NCI-H1105 (cell line): ENCODE results near the gene AUTS2.

ENCODE experiments used
- DNase-seq: peaks from one replicate; lab custom pipeline; 2025; lab: John Stamatoyannopoulos, UW

The AUTS2 gene

DNA sequence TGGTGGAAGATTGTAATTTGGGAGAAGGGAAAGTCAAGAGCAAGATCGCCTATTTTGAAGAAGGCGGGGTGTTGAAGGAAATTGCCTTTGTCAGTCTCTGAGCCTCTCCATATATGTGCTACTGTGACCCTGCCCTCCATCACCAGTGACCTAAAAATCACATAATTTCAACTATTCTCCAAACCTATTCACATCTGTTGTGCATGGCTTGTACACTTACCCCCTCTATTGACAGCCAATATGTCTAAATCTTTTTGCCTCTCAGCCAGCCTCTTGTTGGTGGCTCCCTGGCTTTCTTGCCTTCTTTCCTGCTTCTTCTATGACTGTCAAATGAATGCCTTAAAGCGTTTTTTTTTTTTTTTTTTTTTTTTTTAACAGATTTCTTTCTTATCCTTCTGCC is 295.6 kb downstream of the AUTS2 start:
- DNase-seq, result no peak

DNA sequence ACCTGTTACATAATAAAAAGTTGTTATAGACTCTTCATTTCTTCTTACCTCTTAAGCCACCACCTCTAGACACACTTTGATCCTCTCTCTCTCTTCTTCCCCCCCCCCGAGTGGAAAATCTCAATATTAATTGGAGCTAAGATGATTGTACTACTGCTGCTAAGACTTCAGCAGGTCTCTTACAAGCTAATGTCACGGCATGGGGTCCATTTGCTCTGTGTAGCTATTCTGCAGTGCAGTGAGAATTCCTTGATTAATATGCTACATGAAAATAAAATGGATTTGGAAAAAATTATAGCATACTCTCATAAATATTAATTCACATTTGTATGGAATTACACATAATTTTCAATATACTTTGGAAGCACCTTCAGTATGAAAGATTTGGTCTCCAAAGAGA is 297.2 kb downstream of the AUTS2 start:
- DNase-seq, result no peak

DNA sequence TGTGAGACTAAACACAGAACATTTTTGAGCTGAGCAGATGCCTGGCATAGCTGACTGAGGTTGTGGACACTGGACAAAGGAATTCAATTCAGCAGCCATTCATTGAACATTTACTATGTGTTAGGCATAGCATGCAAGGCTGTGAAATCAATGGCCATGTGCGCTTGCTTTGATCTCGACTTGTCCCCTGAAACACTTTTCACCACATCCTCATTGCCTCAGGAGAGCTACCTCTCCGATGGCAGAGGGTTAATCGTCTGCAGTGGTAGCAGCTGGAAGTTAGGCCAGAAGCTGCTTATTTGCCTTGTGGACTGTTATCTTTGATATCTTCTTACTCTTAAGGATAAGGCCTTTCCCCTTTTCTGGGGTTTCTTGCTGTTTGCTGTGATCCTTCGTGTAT is 297.8 kb downstream of the AUTS2 start:
- no peak for DNase-seq

DNA sequence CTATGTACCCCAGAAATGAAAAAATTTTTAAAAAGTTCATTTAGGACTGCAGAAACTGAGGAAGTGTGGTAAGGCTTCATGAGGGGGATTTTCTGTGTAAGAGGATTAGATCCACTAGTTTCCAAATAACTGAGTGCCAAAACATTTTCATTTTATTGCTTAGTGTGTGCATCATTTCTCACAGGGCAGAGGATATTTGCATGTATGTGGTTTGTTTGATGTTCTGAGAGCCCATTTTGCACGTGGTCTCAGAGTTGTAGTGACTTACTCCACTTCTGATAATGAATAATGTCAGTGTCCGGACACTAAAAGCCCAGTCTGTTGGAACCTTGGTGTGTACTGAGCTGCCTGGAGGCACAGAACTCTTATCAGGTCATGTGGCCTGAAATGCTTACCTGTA is 299.9 kb downstream of the AUTS2 start:
- DNase-seq, result no peak

DNA sequence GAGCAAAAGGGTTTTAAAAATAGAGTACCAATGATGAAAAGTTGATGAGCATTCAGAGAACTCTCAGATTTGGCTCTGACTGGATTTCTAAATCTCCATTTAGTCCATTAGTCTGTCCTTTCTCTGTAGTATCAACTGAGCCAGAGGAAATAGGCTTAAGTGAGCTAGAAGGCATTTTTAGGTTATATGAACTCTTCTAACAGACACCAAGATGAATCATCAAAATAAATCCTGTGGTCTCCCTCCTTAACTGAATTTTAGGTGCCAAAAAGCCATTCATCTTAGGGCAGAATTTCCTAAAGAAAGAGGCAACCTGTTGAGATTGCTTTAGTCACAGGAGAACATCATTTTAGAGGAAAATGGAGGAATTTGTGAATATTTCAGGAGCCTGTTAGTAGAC is 305.1 kb downstream of the AUTS2 start:
- DNase-seq, result no peak

DNA sequence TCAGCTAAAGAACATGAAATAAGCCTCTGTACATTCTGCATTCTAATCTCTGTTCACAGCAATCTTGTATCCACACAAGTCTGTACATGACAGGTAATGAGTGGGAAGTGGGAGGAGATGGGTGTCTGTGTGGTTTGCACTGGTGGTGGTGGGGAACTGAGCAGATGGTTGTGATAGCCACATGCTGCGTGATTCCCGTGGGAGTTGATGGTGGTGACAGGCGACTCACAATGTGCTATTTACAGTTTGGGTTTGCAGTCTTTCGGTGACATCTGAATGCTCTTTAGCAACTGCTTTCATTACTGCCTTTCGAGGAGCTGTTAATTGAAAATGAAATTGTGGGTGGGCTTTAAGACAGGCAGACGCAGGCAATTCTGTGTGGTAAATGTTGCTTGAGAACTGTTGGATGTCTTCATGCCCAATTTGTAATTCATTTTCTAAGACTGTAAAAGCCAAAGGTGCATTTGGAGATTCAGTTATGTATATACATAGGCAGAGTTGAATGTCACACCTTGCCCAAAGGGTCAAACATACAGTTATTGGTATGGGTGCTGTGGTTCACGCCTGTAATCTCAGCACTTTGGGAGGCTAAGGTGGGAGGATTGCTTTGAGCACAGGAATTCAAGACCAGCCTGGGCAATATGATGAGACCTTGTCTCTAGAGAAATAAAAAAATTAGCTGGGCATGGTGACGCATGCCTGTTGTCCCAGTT is 308.2 kb downstream of the AUTS2 start:
- no peak for DNase-seq

DNA sequence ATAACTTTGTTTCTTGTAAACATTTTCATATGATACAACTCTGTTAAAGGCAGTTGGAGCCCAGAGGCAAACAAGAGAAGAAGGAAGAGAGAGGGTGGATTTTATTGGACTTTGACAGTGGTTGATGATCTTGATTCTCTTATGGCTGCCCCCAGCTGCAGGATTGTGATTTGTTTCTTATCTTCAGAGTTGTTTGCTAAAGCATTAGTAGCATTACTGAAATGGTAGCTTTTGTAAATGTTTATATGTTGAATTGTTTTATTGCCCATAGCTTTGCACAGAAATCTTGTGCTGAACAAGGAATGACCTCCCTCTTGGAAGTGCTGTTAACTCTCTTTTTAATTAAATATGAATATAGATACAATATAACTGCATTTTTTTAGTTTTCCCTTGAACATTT is 309.4 kb downstream of the AUTS2 start:
- no peak for DNase-seq

DNA sequence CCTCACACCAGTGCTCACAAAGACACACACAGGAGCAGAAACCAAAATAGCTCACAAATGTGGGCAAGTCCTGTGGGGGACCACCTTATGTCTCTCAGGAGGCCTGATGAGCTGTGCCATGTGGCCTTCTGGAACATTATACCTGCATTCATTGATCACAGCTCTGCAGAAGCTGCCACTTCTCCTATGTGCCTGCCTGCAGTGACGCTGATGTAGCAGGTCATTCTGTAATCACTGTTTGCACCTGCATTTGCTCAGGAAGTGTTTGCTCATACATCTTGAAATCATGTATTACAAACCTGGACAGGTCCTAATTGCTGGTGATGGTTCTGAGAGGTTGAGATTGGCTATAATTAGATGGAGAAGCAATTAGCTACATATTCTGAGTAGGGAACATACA is 310.2 kb downstream of the AUTS2 start:
- peak; percentile 65 for DNase-seq

DNA sequence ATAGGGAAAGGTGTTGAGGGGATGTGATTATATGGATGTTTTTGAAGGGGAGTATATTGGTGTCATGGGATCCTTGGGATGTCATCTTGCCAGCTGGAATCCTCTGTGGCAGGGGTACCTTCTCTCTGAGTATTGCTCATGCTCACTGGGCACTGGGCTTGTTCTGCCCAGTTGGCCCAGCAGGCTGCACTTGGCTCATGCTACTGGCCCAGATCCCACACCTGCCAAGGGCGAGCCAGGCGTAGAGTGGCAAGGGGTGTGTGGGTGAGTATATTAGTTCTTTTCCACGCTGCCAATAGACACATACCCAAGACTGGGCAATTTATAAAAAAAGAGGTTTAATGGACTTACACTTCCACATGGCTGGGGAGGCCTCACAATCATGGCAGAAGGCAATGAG is 311.9 kb downstream of the AUTS2 start:
- no peak for DNase-seq

DNA sequence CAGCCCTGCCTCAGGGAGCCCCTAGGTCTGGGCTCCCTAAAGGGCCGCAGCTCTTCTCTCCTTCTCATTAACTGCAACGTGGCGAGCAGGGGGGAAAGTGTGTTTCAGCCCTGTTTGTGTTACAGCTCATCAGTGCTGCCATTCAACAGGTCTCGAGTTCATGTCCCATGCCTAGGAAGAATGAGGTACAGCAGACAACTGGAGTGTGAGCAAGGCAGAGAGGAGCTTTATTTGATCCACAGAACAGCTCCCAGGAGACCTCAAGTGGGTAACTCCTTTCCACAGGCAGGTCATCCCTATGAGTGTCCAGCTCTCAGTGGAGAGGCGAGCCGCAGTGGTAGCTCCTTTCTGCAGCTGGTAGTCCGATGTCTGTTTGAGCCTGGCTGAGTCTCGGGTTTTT is 313.1 kb downstream of the AUTS2 start:
- DNase-seq, result no peak

DNA sequence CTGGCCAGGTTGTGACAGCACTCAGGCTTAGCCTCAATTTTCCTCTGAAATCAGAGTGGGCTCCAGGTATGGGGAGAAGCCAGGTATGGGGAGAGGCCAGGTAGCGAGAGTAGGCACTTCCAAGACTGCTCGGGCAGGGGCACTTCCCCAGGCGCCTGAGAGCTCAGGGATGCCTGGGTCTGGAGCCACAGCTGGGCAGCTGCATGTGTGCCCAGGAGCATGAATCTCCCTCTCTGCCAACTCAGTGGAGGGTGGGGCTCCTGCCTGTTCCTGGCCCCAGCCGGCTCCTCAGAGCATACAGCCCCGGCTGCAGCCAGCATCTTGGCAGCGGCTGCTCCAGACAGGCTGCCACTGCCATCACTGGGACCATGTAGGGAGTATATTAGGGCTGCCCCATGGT is 313.9 kb downstream of the AUTS2 start:
- DNase-seq, result no peak

DNA sequence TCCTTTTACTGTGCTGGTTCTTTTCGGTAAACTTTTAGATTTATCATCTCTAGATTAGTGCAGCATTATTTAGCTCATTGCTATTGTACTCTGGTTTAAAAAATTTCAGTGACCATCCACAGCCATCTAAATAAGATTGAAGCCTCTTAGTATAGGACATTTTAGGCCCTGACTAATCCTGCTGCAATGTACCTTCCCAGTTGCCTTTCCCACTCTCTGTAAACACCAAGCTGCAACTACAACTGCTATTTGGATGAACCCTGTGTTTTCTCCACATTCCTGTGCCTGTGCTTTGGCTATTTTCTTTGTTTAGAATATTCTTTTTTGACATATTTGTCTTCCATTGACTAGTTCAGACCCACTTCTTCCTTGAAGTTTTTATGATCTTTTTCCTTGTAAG is 314.6 kb downstream of the AUTS2 start:
- DNase-seq, result no peak

DNA sequence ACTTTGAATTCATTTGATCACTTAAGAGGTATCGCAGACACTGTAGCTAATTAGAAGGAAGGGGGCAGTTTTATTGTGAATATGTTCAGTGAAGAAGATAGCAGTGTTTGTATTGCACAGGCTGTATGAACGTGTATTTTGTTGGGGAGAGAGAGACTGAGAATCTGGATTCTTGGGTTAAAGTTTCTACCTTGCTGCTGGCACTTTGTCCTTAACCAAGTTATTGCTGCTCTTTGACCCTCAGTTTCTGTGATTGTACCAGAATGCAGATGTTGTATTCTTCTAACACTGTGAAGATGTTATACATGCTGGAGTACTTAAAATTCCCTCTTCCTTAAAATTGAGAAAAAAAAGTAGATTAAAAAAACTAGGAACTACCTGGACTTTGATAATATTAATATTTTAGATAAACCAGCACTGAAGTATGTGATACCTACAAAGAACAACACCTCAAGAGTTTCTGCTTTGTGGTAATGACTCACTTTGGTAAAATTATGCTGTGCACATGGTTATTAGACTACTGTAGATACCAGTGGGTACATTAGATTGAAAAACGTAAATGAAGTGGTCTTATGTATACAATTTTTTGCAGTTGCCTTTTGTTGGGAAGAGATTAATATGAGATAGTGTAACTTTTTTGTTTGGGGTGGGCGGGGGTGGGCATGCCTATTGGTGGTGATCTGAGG is 321.3 kb downstream of the AUTS2 start:
- DNase-seq, result no peak

DNA sequence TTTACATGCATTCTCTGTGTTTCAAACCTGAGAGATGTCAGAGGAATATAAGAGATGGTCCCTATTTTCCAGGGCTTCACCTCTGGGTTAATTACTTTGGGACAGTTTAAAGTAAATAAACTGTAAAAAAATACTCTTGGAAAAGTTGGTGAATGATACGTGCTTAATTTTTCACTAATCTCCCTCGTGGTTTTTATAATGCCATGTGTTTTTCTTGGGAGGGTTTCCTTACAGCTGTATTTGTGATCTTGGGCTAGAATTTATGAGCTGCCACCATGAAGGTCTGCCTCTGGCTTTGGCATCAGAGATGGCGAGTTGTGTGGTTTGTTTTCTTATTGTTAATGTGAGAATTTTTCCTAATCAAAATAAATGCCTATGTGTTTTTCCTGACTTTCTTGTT is 322.5 kb downstream of the AUTS2 start:
- DNase-seq, result no peak

DNA sequence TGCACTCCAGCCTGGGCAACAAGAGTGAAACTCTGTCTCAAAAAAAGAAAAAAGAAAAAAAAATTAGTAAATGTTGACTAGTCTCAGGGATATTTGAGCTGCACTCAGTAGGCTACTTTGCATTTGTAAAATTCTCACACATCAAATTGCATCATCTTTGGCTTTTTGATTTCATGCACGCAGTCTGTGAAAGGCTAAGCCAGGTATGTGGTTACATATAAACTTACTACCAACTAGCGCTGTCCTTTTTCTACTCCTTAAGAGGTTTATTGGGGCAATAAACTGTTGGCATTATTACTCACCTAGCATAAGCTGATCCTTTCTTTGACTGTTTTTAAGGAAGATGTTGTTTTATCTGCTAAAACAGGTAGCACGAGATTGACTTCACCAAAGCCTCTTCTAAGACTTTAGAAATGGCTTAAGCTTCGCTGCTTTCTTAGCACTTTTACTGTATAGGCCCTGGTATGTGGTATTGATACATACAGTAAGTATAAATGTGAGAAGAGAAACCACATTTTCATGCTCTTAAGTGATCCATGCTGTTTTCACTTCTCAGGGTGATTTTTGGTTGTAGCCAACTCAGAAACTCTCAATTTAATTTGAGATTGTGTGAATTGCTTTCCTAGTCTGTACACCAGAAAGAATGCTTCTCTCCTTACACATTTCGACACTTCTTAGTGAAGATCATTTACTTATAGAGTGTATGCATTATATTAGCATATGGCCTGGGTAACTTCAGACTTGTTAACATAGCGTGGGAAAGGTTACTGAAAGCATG is 323.9 kb downstream of the AUTS2 start:
- DNase-seq, result no peak

DNA sequence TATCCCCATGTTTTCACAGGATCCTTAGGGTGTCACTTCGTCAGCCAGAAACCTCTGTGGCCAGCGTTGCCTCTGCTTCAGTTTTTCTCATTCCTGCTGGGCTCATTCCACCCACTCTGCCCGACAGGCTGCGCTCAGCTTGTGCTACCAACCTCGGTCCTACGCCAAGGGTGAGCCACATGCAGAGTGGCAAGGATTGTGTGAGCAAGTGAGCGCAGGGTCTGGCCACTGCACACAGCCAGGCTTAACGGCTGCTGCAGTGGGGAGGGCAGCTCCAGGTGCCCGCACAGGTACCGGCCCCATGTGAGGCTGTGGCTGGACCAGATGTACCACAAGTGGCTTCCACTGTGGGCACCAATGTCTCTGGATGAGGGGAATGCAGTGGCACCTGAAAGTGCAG is 329.2 kb downstream of the AUTS2 start:
- DNase-seq, result no peak

DNA sequence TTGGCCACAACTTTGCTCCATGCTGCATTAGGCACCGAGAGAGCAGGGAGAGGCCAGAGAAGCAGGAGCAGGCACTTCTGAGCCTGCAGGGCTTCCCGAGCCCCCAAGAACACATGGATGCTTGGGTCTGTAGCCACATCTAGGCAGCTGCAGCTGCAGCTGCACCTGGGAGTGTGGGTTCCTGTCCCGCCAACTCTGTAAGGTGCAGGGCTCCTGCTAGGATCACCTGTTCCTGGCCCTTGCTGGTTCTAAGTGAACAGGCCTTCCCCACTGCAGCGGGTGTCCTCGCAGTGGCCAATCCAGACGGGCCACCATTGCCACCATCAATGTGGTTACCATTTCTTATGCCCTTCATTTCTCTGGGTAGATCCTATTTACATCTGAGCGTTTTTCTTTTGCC is 330.3 kb downstream of the AUTS2 start:
- DNase-seq, result no peak

DNA sequence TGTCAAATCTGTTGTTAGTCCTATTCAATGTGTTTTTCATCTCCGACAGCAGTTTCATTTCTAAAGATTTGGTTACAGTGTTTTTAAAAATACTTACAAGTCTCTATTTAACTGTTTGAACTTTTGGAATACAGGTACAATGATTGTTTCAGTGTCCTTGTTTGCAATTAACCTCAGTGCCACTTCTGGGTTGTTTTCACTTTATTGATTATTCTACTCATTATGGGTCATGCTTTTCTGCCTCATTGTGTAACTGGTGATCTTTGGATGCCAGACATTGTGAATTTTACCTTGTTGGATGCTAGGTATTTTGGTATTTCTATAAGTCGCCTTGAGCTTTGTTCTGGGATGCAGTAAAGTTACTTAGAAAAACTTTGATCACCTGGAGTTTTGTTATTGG is 331.3 kb downstream of the AUTS2 start:
- no peak for DNase-seq

DNA sequence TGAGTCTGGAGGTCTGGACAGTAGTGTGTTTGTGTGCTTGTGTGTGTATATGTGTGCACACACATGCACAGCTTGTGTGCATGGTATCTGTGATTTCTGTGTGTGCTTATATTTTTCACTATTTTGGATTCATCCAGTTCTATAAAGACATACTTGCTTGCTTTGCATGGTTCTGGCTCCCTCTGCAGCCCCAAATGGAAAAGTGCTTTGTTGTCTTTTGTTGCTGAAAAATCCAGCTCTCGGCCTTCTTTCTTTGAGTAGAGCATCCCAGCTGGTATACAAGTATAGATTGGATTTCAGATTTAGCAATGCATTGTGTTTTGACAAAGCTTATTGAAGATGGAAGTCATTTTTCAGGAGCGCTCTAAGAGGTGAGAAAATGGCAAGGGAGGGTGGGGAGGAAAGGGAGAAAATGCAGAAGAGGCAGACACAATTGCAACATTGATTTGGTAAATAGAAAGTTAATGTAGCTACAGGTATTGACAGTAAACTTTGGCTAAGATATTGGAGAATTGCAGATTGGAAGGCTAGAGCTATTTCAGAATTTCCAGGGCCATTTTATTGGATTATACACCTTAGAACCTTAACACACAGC is 333.9 kb downstream of the AUTS2 start:
- DNase-seq, result peak; percentile 25

DNA sequence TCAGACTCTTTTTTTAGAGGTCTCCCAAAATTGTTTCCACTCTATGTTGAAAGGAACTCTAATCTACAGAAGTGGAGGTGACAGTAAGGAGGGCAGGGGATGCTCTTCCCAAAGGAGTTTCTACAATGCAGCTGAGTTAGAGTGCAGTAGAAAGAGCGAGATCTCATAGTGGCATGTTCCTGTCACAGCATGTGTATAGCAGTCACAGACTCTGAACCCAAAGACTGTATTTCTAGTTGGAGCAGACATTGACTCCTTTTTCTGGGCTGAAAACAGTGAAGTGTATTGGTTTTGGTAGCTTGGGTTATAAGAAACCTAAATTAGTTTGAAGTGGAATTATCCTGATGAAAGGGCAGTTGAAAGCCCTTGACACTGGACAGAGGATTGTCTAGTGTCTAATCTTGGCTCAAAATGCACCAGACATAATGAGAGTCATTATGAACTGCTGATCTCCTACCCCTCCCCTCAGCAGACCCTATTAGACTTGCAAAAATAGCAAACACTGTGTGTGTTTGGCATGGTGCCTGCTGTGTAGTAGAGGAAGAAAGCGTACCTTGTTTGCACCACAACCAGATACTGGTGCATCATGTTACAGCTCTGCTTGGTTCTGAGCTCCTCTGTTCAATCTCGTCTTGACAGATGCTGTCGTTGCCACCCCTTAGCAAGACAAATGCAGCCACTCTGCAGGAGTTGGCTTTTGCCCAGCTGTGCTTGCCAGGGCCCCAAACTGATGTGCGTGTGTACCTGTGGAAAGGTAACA is 336.0 kb downstream of the AUTS2 start:
- DNase-seq, result peak; percentile 96

DNA sequence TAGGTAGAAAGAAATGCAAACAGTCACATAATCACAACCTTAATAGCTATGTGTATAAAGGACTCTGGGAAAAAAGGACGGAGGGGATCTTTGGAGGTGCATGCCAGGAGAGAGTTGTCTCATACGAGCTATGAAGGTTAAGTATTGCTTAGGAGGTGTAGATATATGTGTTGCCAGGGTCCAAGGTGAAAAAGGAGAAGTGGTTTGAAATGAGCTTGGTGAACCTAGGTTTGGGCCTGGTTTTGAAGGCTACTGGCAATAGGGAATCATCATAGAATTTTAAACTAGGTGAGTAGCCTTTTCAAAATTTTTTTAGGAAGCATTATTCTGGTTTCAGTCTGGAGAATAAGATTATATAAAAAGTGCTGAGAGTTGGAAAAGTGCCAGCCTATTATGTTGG is 336.8 kb downstream of the AUTS2 start:
- DNase-seq, result no peak

DNA sequence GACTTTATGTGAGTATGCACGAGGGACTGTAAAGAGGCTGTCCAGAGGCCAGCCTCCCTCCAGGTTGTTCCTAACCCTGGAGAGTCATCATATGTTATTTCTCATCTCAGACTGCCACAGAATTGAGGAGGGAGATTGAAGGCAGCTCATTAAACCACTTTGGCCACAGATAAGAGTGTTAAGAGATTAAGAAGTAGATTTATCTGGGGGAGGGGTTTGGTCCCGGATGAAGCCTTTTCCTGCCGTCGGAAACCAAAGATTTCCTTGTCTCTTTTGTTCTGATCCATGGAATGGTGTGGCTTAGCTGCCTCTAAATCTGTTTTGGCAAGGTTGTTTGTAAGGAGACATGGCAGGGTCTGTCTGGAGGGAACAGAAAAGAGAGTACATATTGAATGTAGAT is 338.8 kb downstream of the AUTS2 start:
- DNase-seq, result no peak
